Activated T-cell treated with anti-CD3 and anti-CD28 coated beads, Interleukin-2, amount 50 U/mL, for 48 hours (primary cell): ENCODE data around the gene CNR1.

ENCODE experiments used
- DNase-seq, 2 experiments: peaks; one replicate each; pipeline ENCODE4 v3.0.0-alpha.2; 2020

The CNR1 gene

GRCh38 chr6:88143421-88144157 lies 22.6 kb downstream of the CNR1 start:
- no peak for DNase-seq

GRCh38 chr6:88142297-88142668 lies 23.9 kb downstream of the CNR1 start:
- DNase-seq: no peak

- DNase-seq: no peak
Measured at GRCh38 chr6:88141561-88142296, 24.4 kb downstream of the CNR1 start.

DNA sequence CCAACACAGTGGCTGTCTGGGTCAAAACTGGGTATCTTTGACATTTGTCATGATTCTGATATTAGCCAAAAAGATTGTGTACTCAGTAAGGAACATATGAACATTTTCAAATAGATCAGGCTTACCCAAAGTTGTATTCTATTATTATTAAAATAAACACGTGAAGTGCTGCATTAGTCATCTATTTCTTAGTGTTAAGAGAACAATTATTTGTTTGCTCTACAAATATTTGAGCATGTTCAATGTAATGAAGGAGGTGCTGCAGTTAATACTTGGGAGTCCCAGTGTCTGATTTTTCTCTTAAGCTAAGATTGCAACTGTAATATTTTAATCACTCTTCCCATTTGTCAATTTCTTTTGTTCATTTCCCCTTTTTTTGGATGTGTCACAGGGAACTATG lies 28.2 kb downstream of the CNR1 start:
- no peak for DNase-seq

- no peak for DNase-seq
Measured at GRCh38 chr6:88135578-88136114, 30.5 kb downstream of the CNR1 start.

DNA sequence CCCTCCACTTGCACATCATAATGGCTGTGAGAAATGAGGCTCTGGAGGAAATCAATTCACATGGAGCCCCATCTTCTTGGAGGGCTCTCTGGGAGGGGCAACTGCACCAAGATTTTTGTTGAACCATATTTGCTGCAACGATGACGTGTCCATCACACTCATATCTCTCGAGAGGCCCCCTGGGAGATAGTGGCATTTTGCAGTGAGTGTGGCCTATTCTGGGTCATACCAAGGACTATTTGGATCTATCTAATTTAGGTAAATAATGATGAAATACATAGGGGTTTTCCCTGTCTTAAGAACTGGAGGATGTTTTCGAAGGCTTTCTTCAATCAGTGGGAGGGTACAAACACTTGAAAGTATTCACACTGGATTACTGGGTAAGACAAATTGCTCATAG lies 31.6 kb downstream of the CNR1 start:
- no peak for DNase-seq

DNA sequence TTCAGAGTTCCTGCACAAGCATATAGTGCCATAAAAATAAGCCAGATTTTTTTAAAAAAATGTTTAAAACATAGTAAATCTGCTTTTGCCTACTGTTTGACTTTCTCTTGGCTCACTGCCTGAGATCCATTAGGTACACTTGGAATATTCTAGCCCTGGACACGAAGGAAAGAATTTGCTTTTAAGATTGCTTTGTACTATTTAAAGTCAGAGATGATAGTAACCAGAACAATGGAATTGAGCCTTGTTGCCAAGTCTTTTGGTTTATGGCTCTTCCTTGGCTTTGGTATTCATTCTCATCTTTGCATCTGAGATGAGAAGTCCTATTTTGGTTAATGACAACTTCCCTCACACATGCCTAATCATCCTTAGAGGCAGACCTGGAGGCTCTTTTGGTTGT lies 32.4 kb downstream of the CNR1 start:
- no peak for DNase-seq

- DNase-seq: no peak
Measured at GRCh38 chr6:88124925-88125557, 41.1 kb downstream of the CNR1 start.

GRCh38 chr6:88120635-88121034 lies 45.5 kb downstream of the CNR1 start:
- no peak for DNase-seq

DNA sequence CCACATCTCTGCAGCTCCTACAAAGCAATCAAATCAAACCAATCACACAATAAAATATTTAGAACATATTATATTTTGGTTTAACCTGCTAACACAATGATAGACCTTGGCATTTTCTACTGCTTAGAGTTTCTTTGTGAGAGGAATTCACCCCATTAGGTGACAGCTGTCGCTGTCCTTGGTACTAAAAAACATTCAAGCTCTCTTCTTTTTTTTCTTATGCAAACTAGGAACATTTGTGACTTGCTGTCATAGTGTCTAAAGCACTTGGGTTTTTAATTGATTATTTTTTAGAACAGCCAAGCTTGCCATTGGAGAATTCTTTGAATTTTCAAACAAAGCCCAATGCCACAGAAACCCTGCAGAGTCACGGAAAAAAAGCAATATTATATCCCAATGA lies 46.4 kb downstream of the CNR1 start:
- no peak for DNase-seq

- no peak for DNase-seq
Measured at GRCh38 chr6:88116276-88116675, 49.9 kb downstream of the CNR1 start.

GRCh38 chr6:88115307-88115706 lies 50.8 kb downstream of the CNR1 start:
- DNase-seq: no peak

GRCh38 chr6:88114838-88115237 lies 51.3 kb downstream of the CNR1 start:
- no peak for DNase-seq

- no peak for DNase-seq
Measured at GRCh38 chr6:88111991-88112390, 54.2 kb downstream of the CNR1 start.

GRCh38 chr6:88107241-88107640 lies 58.9 kb downstream of the CNR1 start:
- DNase-seq: no peak

DNA sequence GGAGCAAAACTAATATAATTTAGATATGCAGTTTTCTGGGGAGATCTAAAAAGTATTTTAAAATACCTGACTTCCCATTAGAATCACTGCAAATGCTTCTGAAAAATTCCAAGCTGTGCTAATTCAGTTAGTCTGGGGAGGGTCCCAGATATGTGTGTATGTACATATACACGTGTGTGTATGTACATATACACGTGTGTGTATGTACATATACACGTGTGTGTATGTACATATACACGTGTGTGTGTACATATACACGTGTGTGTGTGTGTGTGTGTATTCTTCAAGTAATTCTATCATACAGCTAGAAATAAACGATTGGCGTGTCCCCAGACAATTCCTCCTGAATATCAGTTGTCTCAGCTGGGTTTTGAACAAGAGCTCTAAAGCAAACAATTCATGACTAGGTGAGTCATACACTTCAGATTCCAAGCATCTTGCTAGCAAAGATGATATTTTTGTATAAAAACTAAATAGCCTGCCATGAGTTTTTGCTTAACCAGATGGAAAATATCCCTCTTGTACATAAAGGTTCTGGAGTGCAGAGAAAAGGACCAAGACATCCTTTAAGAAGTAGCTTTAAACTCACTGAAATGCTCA lies 60.3 kb downstream of the CNR1 start:
- no peak for DNase-seq
